Tibial nerve (tissue), 3 donors: ENCODE results near the gene IER2.

Experiments used
- CTCF ChIP-seq, 5 experiments: fragments of 200-600 bp in 3 of 5; fragments of 450-650 bp in 2 of 5; sonication (generic) in 3 of 5; IDR thresholded peaks; one replicate each; pipeline ENCODE4 v1.5.1; 2016 to 2019; ENCODE audit warnings: antibody characterized with exemption in 5 of 5, mild to moderate bottlenecking in 3 of 5, moderate library complexity in 2 of 5
- POLR2A ChIP-seq, 2 donors: fragments of 450-650 bp; IDR thresholded peaks; one replicate each; pipeline ENCODE4 v1.6.1; 2017; ENCODE audit warnings: antibody characterized with exemption in 2 of 2, mild to moderate bottlenecking in 2 of 2, moderate library complexity in 2 of 2

- no peak for TF ChIP-seq POLR2A (IDR thresholded peaks at IDR 0.05)
- peak in 2 of 5 experiments; percentile 17 to 31 for TF ChIP-seq CTCF (IDR thresholded peaks at IDR 0.05)
Measured at GRCh38 chr19:13153569-13154240, 3.5 kb downstream of the IER2 start.
